Activated T-helper 1 cell treated with anti-CD3 and anti-CD28 coated beads, Interleukin-12 subunit alpha, Interleukin-12 subunit beta, Interleukin-2, Interleukin-4 antibody, amounts not matched to agents 30 ng/mL and 10 ng/mL and 1 ng/mL, durations not matched to agents 14 hours and 24 hours and 36 hours (primary cell): Measurements from ENCODE around the gene NUCKS1. TPM values are rescaled to one million over a fixed set of nuclear protein-coding genes. Genes with fewer than 3 reads are reported as not detected.
A peak's percentile ranks its signal among the peaks of the same experiment; 100 is the strongest.

ENCODE experiments used
- DNase-seq: peaks from one replicate; pipeline ENCODE4 v3.0.0; 2021; ENCODE audit warnings: low spot score
- H3K27ac Mint-ChIP-seq: one replicate; pipeline ENCODE4 v1.8.0; 2021; ENCODE audit warnings: mild to moderate bottlenecking, mixed read lengths
- H3K27me3 Mint-ChIP-seq: one replicate; pipeline ENCODE4 v1.8.0; 2022; ENCODE audit warnings: mild to moderate bottlenecking, moderate library complexity, mixed read lengths; ENCODE audit not compliant: insufficient read depth
- H3K36me3 Mint-ChIP-seq: one replicate; pipeline ENCODE4 v1.8.0; 2021; ENCODE audit warnings: low read depth, mixed read lengths
- H3K4me1 Mint-ChIP-seq: one replicate; pipeline ENCODE4 v1.8.0; 2021; ENCODE audit warnings: low read depth, mixed read lengths
- H3K4me3 Mint-ChIP-seq: one replicate; pipeline ENCODE4 v1.8.0; 2021; ENCODE audit warnings: mild to moderate bottlenecking, moderate library complexity, mixed read lengths
- H3K9me3 Mint-ChIP-seq: one replicate; pipeline ENCODE4 v1.8.0; 2021; ENCODE audit warnings: mixed read lengths
- intact Hi-C: fragments of 100-400 bp; cut with micrococcal nuclease; formaldehyde crosslinking; loops from one replicate; pipeline ENCODE4 v1.15.1; 2024
- total RNA-seq: library from RNA; stranded (reverse); gene quantifications from 2 replicates; pipeline ENCODE4 v1.2.3, GENCODE V29; 2022

The NUCKS1 gene
- total RNA-seq, 1 donor from 2014 or later: 147 TPM

- no peaks in the 10 kb centered on the region for H3K27me3 Mint-ChIP-seq
- intact Hi-C loops: no loop called here
- H3K9me3 Mint-ChIP-seq: no peaks in the 10 kb centered on the region
- peaks cover 31% of the 10 kb centered on the region for H3K36me3 Mint-ChIP-seq
- H3K4me1 Mint-ChIP-seq: peaks cover 27% of the 10 kb centered on the region
- H3K27ac Mint-ChIP-seq: no peak overlapping the region
- no peak for DNase-seq
- no peak overlapping the region for H3K4me3 Mint-ChIP-seq
These were observed 14.6 kb upstream of the NUCKS1 start for GRCh38 chr1:205764578-205764977.

- Mint-ChIP-seq H3K27ac (no peak overlapping the region), H3K36me3 (peaks cover 27% of the 10 kb centered on the region), H3K27me3 (no peaks in the 10 kb centered on the region), H3K4me3 (no peak overlapping the region), H3K9me3 (no peaks in the 10 kb centered on the region), H3K4me1 (peaks cover 27% of the 10 kb centered on the region)
- intact Hi-C loops: no loop called here
- no peak for DNase-seq
These were observed 14.0 kb upstream of the NUCKS1 start for GRCh38 chr1:205763980-205764379.

GRCh38 chr1:205760606-205761005 lies 10.6 kb upstream of the NUCKS1 start:
- Mint-ChIP-seq H3K36me3 (peaks cover 13% of the 10 kb centered on the region), H3K4me1 (peaks cover 11% of the 10 kb centered on the region), H3K27me3 (no peaks in the 10 kb centered on the region), H3K9me3 (no peaks in the 10 kb centered on the region), H3K27ac (no peak overlapping the region), H3K4me3 (no peak overlapping the region)
- intact Hi-C loops: loop anchor here (1.0 kb wide), 1 partner anchor 10 kb away; the partner anchor contains the start of gene NUCKS1
- no peak for DNase-seq

GRCh38 chr1:205756552-205756951 lies 6.6 kb upstream of the NUCKS1 start:
- peaks cover 11% of the 10 kb centered on the region for H3K36me3 Mint-ChIP-seq
- intact Hi-C loops: no loop called here

GRCh38 chr1:205754857-205755256 lies 4.9 kb upstream of the NUCKS1 start:
- no peaks in the 10 kb centered on the region for H3K9me3 Mint-ChIP-seq
- no peak overlapping the region for H3K27ac Mint-ChIP-seq
- no peak overlapping the region for H3K4me3 Mint-ChIP-seq
- intact Hi-C loops: loop anchor here (5.0 kb wide), 1 partner anchor 97 kb away; the partner anchor contains the start of gene PM20D1
- H3K4me1 Mint-ChIP-seq: peaks cover 17% of the 10 kb centered on the region
- H3K36me3 Mint-ChIP-seq: peaks cover 7% of the 10 kb centered on the region
- no peak for DNase-seq
- no peaks in the 10 kb centered on the region for H3K27me3 Mint-ChIP-seq

More at GRCh38 chr1:205756552-205756951, 6.6 kb upstream of the NUCKS1 start:
- Mint-ChIP-seq H3K9me3 (no peaks in the 10 kb centered on the region), H3K4me1 (peaks cover 5% of the 10 kb centered on the region), H3K27me3 (no peaks in the 10 kb centered on the region), H3K4me3 (no peak overlapping the region), H3K27ac (no peak overlapping the region)
- DNase-seq: no peak

GRCh38 chr1:205751036-205751651 lies 1.2 kb upstream of the NUCKS1 start:
- H3K4me3 Mint-ChIP-seq: peak overlapping the region; percentile 94
- intact Hi-C loops: loop anchor here (5.0 kb wide), 1 partner anchor 101 kb away; the partner anchor contains the start of gene PM20D1
- peaks cover 20% of the 10 kb centered on the region for H3K36me3 Mint-ChIP-seq
- DNase-seq: no peak
- H3K27me3 Mint-ChIP-seq: no peaks in the 10 kb centered on the region
- H3K9me3 Mint-ChIP-seq: no peaks in the 10 kb centered on the region
- H3K27ac Mint-ChIP-seq: peak overlapping the region; percentile 97
- peaks cover 40% of the 10 kb centered on the region for H3K4me1 Mint-ChIP-seq

- peak overlapping the region; percentile 97 for H3K27ac Mint-ChIP-seq
- intact Hi-C loops: loop anchor here (1.0 to 10.0 kb wide), 10 partner anchors 12 to 815 kb away; partner anchors contain the start of genes DSTYK, PM20D1, SLC41A1 and SLC45A3
- H3K36me3 Mint-ChIP-seq: peaks cover 18% of the 10 kb centered on the region
- H3K9me3 Mint-ChIP-seq: no peaks in the 10 kb centered on the region
- H3K4me1 Mint-ChIP-seq: peaks cover 51% of the 10 kb centered on the region
- H3K4me3 Mint-ChIP-seq: peak overlapping the region; percentile 99
- no peaks in the 10 kb centered on the region for H3K27me3 Mint-ChIP-seq
- peak; percentile 94 for DNase-seq
These were observed 496 bp downstream of the NUCKS1 start for GRCh38 chr1:205749234-205750137.

GRCh38 chr1:205748403-205749233 lies 1.4 kb downstream of the NUCKS1 start:
- peak overlapping the region; percentile 93 for H3K27ac Mint-ChIP-seq
- H3K9me3 Mint-ChIP-seq: no peaks in the 10 kb centered on the region
- peaks cover 20% of the 10 kb centered on the region for H3K36me3 Mint-ChIP-seq
- no peaks in the 10 kb centered on the region for H3K27me3 Mint-ChIP-seq
- intact Hi-C loops: loop anchor here (1.0 to 10.0 kb wide), 7 partner anchors 29 to 816 kb away; partner anchors contain the start of genes DSTYK and SLC45A3
- no peak for DNase-seq
- H3K4me3 Mint-ChIP-seq: peak overlapping the region; percentile 99
- H3K4me1 Mint-ChIP-seq: peaks cover 57% of the 10 kb centered on the region

GRCh38 chr1:205746757-205747412 lies 3.1 kb downstream of the NUCKS1 start:
- Mint-ChIP-seq H3K4me1 (peaks cover 65% of the 10 kb centered on the region), H3K9me3 (no peaks in the 10 kb centered on the region)

GRCh38 chr1:205744403-205744802 lies 5.6 kb downstream of the NUCKS1 start:
- Mint-ChIP-seq H3K36me3 (peaks cover 19% of the 10 kb centered on the region), H3K4me3 (no peak overlapping the region), H3K9me3 (no peaks in the 10 kb centered on the region), H3K27ac (no peak overlapping the region), H3K27me3 (no peaks in the 10 kb centered on the region), H3K4me1 (peaks cover 61% of the 10 kb centered on the region)
- intact Hi-C loops: loop anchor here (10.0 kb wide), 3 partner anchors 460 to 820 kb away; partner anchors contain the start of gene DSTYK
- no peak for DNase-seq

More at GRCh38 chr1:205746757-205747412, 3.1 kb downstream of the NUCKS1 start:
- peak overlapping the region; percentile 48 for H3K4me3 Mint-ChIP-seq
- H3K27me3 Mint-ChIP-seq: no peaks in the 10 kb centered on the region
- peak overlapping the region; percentile 11 for H3K27ac Mint-ChIP-seq
- no peak for DNase-seq
- H3K36me3 Mint-ChIP-seq: peaks cover 19% of the 10 kb centered on the region
- intact Hi-C loops: loop anchor here (10.0 kb wide), 3 partner anchors 462 to 818 kb away; partner anchors contain the start of gene DSTYK

- intact Hi-C loops: loop anchor here (10.0 kb wide), 3 partner anchors 459 to 821 kb away; partner anchors contain the start of gene DSTYK
These were observed 6.0 kb downstream of the NUCKS1 start for GRCh38 chr1:205743977-205744376.

More at GRCh38 chr1:205743977-205744376, 6.0 kb downstream of the NUCKS1 start:
- H3K27ac Mint-ChIP-seq: no peak overlapping the region
- no peak overlapping the region for H3K4me3 Mint-ChIP-seq
- H3K36me3 Mint-ChIP-seq: peaks cover 18% of the 10 kb centered on the region
- peaks cover 64% of the 10 kb centered on the region for H3K4me1 Mint-ChIP-seq
- no peaks in the 10 kb centered on the region for H3K27me3 Mint-ChIP-seq
- no peak for DNase-seq
- H3K9me3 Mint-ChIP-seq: no peaks in the 10 kb centered on the region
